HG02852 (cell line): ENCODE measurements around the gene CLBA1.
"Not testable (repeated sequence)": the region's sequence is repeated elsewhere in the genome, so short reads cannot be mapped to it uniquely, and the experiment has no call there.

Experiments used
- ATAC-seq: cut with Tn5 transposase; IDR thresholded peaks from one replicate; pipeline ENCODE4 v1.9.1; 2021; ENCODE audit warnings: mild to moderate bottlenecking, moderate library complexity; ENCODE audit not compliant: unreplicated experiment

The CLBA1 gene

DNA sequence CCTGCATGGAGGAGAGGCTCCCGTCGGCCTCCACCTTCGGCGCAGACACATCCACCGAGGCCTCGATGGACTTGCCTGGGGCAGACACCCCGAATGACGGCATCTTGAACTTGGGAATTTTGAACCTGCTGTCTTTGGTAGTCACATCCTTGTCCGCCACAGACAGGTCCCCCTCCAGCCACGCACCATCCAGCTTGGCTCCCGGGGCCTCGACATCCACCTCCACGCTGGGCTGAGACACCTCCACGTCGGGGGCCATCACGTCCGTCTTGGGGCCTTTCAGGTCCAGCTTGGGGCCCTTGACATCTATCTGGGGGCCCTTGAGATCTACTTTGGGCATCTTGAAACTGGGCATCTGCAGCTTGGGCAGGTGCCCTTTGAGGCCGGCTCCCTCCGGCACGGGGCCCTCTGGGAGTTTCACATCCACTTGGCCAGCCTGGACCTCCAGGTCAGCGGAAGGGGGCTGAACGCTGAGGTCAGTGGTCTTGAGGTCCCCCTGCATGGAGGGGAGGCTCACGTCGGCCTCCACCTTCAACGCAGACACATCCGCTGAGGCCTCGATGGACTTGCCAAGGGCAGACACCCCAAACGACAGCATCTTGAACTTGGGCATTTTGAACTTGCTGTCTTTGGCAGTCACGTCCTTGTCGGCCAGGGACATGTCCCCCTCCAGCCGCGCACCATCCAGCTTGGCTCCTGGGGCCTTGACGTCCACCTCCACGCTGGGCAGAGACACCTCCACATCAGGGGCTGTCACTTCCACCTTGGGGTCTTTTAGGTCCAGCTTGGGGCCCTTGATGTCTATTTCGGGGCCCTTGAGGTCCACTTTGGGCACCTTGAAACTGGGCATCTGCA lies 37.5 kb upstream of the CLBA1 start:
- ATAC-seq: not testable (repeated sequence)

DNA sequence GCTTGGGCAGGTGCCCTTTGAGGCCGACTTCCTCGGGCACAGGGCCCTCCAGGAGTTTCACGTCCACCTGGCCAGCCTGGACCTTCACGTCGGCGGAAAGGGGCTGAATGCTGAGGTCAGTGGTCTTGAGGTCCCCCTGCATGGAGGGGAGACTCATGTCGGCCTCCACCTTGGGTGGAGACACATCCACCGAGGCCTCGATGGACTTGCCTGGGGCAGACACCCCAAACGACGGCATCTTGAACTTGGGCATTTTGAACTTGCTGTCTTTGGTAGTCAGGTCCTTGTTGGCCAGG lies 36.9 kb upstream of the CLBA1 start:
- no peak for ATAC-seq

DNA sequence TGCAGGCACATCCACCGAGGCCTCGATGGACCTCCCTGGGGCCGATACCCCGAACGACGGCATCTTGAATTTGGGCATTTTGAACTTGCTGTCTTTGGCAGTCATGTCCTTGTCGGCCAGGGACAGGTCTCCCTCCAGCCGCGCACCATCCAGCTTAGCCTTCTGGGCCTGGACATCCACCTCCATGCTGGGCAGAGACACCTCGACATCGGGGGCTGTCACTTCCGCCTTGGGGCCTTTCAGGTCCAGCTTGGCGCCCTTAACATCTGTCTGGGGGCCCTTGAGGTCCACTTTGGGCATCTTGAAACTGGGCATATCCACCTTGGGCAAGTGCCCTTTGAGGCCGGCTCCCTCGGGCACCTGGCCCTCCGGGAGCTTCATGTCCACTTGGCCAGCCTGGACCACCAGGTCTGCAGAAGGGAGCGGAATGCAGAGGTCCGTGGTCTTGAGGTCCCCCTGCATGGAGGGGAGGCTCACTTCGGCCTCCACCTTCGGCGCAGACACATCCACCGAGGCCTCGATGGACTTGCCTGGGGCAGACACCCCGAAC lies 36.1 kb upstream of the CLBA1 start:
- ATAC-seq: not testable (repeated sequence)

DNA sequence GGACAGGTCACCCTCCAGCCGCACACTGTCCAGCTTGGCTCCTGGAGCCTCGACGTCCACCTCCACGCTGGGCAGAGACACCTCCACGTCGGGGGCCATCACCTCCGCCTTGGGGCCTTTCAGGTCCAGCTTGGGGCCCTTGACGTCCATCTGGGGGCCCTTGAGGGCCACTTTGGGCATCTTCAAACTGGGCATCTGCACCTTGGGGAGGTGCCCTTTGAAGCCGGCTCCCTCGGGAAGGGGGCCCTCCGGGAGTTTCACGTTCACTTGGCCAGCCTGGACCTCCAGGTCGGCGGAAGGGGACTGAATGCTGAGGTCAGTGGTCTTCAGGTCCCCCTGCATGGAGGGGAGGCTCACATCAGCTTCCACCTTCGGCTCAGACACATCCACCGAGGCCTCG lies 35.6 kb upstream of the CLBA1 start:
- ATAC-seq: no peak

DNA sequence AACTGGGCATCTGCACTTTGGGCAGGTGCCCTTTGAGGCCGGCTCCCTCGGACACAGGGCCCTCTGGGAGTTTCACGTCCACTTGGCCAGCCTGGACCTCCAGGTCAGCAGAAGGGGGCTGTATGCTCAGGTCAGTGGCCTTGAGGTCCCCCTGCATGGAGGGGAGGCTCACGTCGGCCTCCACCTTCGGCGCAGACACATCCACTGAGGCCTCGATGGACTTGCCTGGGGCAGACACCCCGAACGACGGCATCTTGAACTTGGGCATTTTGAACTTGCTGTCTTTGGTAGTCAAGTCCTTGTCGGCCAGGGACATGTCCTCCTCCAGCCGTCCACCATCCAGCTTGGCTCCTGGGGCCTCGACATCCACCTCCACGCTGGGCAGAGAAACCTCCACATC lies 34.9 kb upstream of the CLBA1 start:
- ATAC-seq: not testable (repeated sequence)

DNA sequence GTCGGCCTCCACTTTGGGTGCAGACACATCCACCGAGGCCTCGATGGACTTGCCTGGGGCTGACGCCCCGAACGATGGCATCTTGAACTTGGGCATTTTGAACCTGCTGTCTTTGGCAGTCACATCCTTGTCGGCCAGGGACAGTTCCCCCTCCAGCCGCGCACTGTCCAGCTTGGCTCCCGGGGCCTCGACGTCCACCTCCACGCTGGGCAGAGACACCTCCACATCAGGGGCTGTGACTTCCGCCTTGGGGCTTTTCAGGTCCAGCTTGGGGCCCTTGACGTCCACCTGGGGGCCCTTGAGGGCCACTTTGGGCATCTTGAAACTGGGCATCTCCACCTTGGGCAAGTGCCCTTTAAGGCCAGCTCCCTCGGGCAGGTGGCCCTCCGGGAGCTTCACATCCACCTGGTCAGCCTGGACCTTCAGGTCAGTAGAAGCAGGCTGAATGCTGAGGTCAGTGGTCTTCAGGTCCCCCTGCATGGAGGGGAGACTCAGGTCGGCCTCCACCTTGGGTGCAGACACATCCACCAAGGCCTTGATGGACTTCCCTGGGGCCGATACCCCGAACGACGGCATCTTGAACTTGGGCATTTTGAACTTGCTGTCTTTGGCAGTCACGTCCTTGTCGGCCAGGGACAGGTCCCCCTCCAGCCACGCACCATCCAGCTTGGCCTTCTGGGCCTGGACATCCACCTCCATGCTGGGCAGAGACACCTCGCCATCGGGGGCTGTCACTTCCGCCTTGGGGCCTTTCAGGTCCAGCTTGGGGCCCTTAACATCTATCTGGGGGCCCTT lies 33.5 kb upstream of the CLBA1 start:
- not testable (repeated sequence) for ATAC-seq

DNA sequence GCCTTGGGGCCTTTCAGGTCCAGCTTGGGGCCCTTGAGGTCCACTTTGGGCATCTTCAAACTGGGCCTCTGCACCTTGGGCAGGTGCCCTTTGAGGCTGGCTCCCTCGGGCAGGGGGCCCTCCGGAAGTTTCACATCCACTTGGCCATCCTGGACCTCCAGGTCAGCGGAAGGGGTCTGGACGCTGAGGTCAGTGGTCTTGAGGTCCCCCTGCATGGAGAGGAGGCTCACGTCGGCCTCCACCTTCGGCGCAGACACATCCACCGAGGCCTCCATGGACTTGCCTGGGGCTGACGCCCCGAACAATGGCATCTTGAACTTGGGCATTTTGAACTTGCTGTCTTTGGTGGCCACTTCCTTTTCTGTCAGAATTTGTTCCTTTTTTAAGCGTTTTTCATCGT lies 32.5 kb upstream of the CLBA1 start:
- ATAC-seq: no peak

DNA sequence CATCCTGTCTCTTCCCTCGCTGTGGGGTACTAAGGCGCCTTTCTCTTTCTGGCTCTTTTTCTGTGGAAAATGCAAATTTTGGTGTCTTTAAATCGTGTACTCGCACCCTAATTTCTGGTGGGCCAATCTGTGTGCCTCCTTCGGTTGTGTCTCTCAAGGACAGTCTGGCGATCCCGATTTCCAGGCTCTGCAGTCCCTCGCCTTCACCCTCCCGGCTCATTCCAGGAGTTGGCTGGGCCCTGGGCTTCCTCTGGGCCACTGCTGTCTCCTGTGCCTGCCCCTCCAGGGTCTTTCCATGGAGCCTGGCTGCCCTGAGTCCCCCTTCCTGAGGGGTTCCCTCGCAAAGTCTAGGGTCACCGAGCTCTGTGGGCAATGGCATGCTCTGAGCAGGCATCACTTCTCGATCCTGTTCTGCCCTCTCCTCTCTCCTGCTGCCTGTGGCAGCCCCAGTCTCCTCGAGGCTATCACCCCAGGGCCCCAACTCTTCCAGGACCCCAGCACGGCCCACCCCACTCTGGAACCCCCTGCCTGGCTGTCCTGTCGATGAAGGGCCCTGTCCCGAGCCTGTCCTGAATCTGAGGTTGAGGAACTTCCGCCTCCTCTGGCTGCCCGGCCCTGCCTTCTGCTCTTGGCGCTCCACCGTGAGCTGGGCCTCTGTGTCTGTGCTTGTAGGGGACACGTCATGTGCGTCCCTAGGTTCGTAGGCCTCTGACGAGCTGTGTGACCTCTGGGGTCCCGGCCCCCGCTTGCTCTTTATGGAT lies 31.5 kb upstream of the CLBA1 start:
- no peak for ATAC-seq

DNA sequence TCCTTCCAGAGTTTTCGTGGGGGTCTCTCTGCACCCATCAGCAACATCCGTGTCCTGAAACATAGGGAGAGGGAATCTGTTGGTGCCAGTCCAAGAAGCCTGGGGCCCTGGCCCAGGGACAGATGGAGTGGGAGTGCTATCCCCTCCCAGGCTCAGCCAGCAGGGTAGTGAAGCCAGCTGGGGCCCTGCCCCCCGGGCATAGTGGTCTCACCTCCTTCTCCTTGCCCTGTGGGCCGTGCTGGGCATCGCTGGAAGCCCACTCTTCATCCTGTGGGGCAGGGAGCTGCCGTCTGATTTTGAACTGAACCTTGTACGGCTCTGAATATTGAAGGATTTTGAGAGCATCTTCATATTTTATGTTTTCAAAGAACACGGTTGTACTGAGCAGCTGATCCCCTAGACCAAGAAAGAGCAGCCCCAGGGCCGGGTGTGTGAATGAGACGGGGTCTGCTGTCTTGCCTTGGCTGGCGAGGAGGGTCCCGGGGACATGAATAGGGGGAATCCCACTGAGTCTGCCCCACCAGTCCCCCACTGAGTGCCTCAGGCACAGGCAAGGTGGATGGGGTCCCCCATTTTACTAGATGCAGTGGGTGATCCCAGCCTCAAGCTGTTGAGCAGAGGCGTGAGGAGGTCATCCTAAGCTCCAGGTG lies 30.7 kb upstream of the CLBA1 start:
- ATAC-seq: no peak

DNA sequence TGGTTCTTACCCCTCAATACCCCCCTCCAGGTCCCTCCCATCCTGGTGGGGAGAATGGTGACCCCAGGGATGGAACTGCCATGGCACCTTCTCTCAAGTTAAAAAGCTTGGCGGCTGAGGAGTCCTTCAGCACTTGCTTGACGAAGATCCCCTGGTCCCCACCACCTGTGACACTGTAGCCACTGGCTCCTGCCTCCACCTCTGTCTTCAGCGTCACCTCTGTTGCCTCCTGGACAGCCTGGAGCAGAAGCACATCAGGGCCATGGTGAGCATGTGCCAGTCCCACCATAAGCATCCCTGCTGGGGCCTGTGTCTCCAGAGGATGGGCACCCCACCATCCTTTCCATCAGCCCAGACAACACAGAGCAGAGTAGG lies 30.2 kb upstream of the CLBA1 start:
- no peak for ATAC-seq

DNA sequence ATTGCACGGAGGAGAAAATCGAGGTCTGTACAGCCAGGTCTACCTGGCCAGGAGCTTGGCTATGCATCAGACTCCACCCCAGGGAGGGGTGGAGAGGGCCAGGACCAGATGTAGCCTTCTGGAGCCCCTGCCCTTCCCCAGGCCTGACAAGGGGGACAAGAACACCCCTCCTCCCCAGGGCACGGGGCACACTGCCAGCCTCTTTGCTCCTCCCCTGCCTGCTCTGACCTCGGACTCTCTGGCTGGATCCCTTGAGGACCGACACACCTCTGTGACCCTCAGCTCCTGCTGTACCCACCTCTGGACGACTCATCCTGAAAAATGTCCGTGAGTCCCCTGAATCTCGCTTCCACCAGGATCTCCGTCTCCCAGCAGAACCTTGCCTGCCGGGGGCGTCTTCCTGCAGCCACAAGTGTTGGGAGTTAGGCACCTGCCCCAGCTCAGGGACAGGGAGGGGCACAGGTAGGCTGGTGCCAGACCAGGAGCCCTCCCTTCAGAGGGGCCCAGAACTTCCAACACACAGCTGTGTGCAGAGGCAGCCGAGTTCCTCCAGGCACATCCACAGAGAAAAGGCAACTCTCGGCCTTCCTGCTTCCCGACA lies 29.2 kb upstream of the CLBA1 start:
- ATAC-seq: no peak

DNA sequence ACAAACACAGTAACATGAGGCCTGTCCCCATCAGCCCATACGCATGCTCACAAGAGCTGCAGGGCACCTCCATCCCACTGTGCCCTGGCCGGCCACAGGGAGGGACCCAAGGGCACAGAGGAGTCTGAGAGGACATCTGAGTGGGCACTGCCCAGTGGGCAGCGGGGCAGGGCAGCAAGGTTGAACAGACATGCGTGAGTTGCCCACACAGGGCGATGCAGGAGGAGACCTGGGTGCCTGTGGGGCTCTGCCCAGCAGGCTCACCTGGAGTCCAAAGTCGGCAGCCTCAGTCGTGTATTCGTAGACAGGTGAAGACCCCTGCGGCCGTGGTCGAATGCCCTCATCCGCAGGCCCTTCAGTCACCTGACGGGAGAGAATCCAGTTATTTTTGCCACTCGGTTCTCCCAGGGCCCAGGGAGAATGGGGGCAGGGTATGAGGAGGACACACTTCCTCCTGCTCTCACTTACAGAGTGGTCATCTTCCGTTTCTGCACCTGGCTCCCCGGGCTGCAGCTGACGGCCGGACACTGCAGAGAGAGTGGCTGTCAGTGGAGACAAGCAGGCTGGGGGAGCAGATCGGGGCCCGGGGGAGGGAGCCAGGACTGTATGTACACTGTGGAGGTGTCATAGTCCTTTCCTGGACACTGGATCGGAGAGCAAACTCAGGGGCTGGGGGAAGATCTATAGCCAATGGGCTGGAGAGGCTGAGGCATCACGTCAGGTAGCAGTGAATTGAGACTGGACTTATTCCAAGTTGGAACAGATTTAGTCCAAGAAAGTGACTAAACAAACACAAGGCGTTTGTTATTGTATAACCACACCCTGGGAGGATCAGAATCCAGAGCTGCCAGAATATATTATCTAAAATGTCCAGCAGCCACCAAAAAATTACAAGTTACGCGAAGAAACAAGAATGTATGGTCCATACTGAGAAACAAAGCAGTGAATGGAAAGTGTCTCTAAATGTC lies 28.2 kb upstream of the CLBA1 start:
- no peak for ATAC-seq

DNA sequence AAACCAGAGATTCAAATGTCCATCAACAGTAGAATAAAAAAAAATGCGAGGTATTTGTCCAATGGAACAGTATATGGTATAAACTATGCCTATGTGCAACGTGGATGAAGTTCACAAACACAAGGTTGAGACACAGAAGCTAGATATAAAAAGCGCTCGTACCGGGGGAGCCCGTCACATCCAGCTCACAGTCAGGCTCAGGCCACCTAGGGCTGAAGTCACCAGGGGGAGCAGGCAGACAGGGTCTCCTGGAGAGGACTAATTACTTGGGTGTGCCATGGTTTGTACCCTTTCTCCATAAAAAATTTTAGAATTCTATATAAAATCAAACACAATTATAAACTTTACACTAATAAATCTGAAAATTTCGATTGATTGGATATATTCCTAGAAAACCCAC lies 21.0 kb upstream of the CLBA1 start:
- ATAC-seq: no peak

DNA sequence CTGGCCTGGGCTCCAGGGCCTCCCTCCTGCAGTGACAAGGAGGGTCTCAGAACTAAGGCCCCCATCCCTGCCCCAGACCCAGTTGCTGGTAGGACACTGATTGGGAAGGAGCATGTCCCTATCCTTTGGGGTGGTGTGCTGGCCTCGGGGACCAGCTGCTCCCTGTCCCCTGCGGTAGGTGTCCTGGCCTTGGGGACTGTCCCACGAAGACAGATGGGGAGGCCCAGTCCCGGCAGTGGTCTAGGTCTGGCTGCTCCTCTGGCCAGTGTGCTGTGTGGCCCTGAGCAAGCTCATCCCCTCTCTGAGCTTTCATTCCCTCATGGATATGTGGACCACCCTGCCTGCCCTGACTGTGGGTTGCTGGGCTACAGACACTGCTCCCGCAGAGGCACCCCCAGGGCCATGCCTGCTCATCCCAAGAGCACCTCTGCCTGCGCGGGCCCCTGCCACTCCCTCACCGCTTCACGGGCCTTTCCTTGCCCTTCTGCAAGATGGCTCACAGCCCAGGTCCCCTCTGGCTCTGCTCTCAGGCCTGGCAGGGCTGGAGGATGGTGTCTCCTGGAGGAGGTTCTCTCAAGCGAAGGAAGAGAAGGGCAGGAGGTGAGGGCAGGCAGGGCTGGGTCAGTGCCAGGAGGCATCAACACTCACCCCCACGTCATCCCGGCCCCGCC lies 19.9 kb upstream of the CLBA1 start:
- ATAC-seq: no peak

DNA sequence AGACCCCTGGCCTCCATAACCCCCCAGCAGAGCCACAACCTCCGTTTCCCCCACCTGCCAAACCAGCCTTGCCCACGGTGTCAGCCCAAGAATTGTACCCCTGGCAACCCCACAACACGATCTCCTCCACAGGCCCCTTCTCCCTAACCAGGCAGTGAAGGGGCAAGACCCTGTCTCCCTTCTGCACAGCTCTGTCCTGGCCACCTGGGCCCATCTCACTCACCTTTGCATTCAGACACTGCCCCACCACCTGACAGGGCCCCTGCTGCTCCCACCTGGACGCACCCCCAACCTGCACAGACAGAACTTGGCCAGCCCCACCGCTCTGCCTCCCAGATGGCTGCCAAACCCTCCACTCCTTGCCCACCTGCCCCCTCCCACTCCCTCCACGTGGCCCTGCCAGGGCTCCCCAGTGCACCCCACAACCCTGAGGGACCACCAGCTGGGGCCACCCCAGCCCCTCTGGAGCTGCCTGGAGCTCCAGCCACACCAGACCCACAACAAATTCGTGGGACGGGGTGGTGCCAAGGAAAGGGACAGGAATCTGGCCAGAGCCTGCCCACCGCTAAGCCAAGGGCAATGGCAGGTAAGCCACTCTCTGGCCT lies 19.2 kb upstream of the CLBA1 start:
- no peak for ATAC-seq

DNA sequence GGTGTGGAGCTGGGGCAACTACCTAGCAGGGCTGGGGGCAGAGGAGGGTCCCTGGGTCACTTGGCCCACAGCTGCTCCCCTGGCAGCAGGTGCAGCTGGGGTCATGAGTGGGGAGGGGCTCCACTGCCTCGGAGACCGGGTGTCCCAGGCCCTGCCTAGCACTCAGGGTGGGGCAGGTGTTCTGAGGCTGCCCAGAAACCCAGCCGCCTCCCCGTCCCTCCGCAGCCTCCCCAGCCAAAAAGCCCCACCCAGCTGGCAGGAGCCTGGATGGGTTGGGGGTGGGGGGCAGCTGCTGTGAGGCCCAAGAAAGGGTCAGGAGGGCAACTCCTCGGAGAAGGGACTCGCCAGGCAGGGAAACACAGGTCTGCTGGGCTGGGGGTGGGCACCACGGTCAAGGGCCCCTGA lies 18.6 kb upstream of the CLBA1 start:
- no peak for ATAC-seq

DNA sequence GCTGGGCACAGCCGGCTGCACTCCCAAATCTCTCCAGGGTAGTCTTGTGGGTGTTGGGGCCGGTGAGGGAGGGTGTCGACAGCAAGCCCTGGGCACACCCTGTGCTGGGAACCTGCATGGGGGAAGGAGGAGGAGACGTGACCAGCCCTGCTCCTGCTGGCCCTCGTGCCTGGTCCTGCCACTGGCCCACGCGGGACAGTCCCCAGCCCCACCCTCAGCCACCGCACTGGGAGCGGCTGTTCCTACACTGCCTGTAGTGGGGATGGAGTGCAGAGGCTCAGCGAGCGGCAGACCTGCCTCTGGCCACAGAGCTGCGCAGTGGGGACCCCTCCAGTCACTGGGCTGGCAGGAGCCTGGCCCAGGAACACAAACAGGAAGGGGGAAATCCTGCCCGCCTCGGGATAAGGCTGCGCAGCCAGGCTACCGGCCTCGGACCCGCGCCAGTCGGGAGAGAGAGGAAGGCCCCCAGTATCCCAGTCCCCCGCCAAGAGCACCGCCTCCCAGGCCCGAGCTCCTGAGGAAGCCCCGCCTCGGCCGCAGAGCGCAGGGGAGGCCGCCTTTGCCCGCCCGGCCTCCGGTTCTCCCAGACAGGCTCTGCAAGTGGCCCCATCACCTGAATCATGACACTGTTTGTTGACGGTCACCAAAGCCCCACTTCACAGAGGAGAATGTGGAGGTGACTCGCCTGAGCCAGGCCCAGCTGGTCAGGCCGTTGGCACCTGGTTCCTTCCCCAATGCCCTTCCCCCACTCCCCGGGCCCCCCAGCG lies 18.0 kb upstream of the CLBA1 start:
- no peak for ATAC-seq

DNA sequence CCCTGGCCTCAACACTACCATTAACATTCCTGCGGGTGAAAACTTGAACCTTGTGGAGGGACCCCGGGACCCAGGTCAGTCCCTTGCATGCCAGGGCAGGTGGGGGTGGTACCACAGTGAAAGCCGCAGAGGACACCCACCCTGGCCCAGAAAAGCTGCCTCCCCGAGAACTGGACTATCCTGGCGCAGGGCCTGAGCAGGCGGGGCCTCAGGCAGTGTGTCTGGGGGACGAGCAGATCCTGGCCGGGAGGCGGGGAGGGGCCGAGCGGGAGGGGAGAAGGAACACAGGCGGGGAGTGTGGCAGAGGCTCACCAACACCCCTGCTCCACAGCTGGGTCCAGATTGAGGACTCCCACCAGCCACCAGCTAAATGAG lies 17.4 kb upstream of the CLBA1 start:
- no peak for ATAC-seq
